Measurements from ENCODE around the gene GPR160. TPM values are rescaled to one million over a fixed set of nuclear protein-coding genes. Genes with fewer than 3 reads are reported as not detected.

Gene GPR160
- total RNA-seq = 0.21 and 0.23 TPM in 2 replicates
- long read RNA-seq = 0 reads

DNA sequence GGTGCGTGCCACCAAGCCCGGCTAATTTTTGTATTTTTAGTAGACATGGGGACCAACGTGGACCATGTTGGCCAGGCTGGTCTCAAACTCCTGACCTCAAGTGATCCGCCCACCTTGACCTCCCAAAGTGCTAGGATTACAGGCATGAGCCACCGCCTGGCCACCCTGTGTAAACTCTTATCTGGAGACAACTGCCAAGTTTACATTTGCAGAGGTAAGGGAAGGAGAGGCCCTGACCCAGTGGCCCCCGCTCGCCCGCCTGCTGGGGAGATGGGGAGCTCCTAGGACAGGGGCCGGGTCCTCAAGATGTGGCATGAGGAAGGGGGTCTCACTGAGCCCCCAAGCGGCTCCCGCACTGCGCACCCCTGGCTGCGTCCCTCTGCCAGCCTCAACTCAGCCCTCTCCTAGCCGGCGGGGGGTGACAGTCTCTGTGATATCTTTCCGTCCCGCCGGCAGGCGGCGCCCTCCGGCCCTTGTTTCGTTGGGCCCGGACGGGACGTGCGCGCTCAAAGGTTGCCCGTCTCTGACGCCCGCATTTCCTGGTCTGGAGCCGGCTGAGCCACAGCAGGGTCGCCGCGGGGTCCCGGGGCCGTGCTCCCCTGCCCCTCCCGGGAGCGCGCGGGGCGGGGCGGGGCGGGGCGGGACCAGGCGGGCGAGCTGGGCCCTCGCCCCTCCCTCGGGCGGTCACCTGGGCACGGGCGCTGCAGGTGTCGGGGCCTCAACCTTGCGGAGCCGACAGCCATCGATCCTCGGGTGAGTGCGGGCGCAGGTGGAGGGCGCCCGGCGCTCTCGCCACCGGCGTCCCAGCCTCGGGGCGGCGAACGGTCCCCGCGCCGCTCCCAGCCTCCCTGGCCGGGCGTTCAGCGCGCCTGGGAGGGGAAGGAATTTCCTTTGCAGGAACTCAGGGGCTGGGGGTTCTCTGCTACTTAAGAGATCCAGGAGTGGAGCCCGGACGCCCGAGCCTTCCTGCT lies at the start of gene GPR160:
TSS of gene GPR160 (plus strand) at position 533 of the 971 bp plus-strand sequence. CDS start 45,978 bp downstream, outside the sequence.
- Mint-ChIP-seq H3K27ac (ENCODE audit: unreplicated experiment) (no peak within 1 kb of the TSS), H3K4me1 (no peaks in the 10 kb centered on the region), H3K9me3 (no peaks in the 10 kb centered on the region), H3K4me3 (peak within 1 kb of the TSS; percentile 85), H3K36me3 (ENCODE audit: low read depth) (no peaks in the 10 kb centered on the region), H3K27me3 (ENCODE audit: low read depth) (peaks cover 68% of the 10 kb centered on the region)
- DNase-seq (ENCODE audit: low read depth, low spot score) = peak; percentile 68
- peak; percentile 88 for TF ChIP-seq CTCF (conservative IDR thresholded peaks at IDR 0.05)

GRCh38 chr3:169990431-169990830 lies 47.4 kb upstream of the GPR160 start:
- DNase-seq (ENCODE audit: low read depth, low spot score) = no peak
- H3K27me3 Mint-ChIP-seq (ENCODE audit: low read depth) = no peaks in the 10 kb centered on the region
- H3K9me3 Mint-ChIP-seq = no peaks in the 10 kb centered on the region
- no peaks in the 10 kb centered on the region for H3K4me1 Mint-ChIP-seq
- no peak for TF ChIP-seq CTCF (conservative IDR thresholded peaks at IDR 0.05)
- peaks cover 13% of the 10 kb centered on the region for H3K36me3 Mint-ChIP-seq (ENCODE audit: low read depth)
- H3K4me3 Mint-ChIP-seq = no peak overlapping the region
- no peak overlapping the region for H3K27ac Mint-ChIP-seq (ENCODE audit: unreplicated experiment)

- H3K4me3 Mint-ChIP-seq = no peak overlapping the region
- H3K27me3 Mint-ChIP-seq (ENCODE audit: low read depth) = no peaks in the 10 kb centered on the region
- no peak for DNase-seq (ENCODE audit: low read depth, low spot score)
- no peaks in the 10 kb centered on the region for H3K9me3 Mint-ChIP-seq
- no peak for TF ChIP-seq CTCF (conservative IDR thresholded peaks at IDR 0.05)
- H3K36me3 Mint-ChIP-seq (ENCODE audit: low read depth) = peaks cover 14% of the 10 kb centered on the region
- no peak overlapping the region for H3K27ac Mint-ChIP-seq (ENCODE audit: unreplicated experiment)
- no peaks in the 10 kb centered on the region for H3K4me1 Mint-ChIP-seq
Measured at GRCh38 chr3:169992156-169992555, 45.6 kb upstream of the GPR160 start.

GRCh38 chr3:169992781-169993180 lies 45.0 kb upstream of the GPR160 start:
- no peak overlapping the region for H3K4me3 Mint-ChIP-seq

GRCh38 chr3:169993761-169994160 lies 44.0 kb upstream of the GPR160 start:
- H3K36me3 Mint-ChIP-seq (ENCODE audit: low read depth) = peaks cover 14% of the 10 kb centered on the region
- no peak overlapping the region for H3K27ac Mint-ChIP-seq (ENCODE audit: unreplicated experiment)
- H3K27me3 Mint-ChIP-seq (ENCODE audit: low read depth) = no peaks in the 10 kb centered on the region
- no peak for TF ChIP-seq CTCF (conservative IDR thresholded peaks at IDR 0.05)
- no peak overlapping the region for H3K4me3 Mint-ChIP-seq
- H3K9me3 Mint-ChIP-seq = no peaks in the 10 kb centered on the region
- no peaks in the 10 kb centered on the region for H3K4me1 Mint-ChIP-seq
- DNase-seq (ENCODE audit: low read depth, low spot score) = no peak

More at GRCh38 chr3:169992781-169993180, 45.0 kb upstream of the GPR160 start:
- H3K27ac Mint-ChIP-seq (ENCODE audit: unreplicated experiment) = peak overlapping the region; percentile 14
- TF ChIP-seq CTCF (conservative IDR thresholded peaks at IDR 0.05) = no peak
- no peak for DNase-seq (ENCODE audit: low read depth, low spot score)
- no peaks in the 10 kb centered on the region for H3K9me3 Mint-ChIP-seq
- peaks cover 14% of the 10 kb centered on the region for H3K36me3 Mint-ChIP-seq (ENCODE audit: low read depth)
- H3K4me1 Mint-ChIP-seq = no peaks in the 10 kb centered on the region
- no peaks in the 10 kb centered on the region for H3K27me3 Mint-ChIP-seq (ENCODE audit: low read depth)
